ENCODE results near the gene SFT2D1. TPM values are rescaled to one million over a fixed set of nuclear protein-coding genes. Genes with fewer than 3 reads are reported as not detected.

The SFT2D1 gene
- total RNA-seq, 4 donors from 2014 or later = 41.1 to 59.4 (median 54.8) TPM

GRCh38 chr6:166270706-166271375 lies 71.5 kb downstream of the SFT2D1 start:
- peaks cover 0 to 37% of the 10 kb centered on the region in 2 donors for H3K27me3 ChIP-seq
- no peaks in the 10 kb centered on the region for H3K9me3 ChIP-seq
- no peak overlapping the region for H3K27ac ChIP-seq
- TF ChIP-seq EP300 (IDR thresholded peaks at IDR 0.05) = no peak
- DNase-seq (ENCODE audit: low spot score in 2 of 2) = no peak
- H3K4me3 ChIP-seq = no peak overlapping the region
- 73 to 95% methylated on average over 7 to 8 of the region's 10 CpGs for WGBS, 2 donors
- peaks cover 0 to 3% (median 0%) of the 10 kb centered on the region in 4 donors for H3K4me1 ChIP-seq
- H3K36me3 ChIP-seq = no peaks in the 10 kb centered on the region

Other genes with a start within 250 kb of the SFT2D1 start
- gene TBXT, start 174.7 kb downstream of the SFT2D1 start, total RNA-seq = not detected
- gene PRR18, start 34.2 kb downstream of the SFT2D1 start, total RNA-seq = under 1 TPM in 3 of 4 donors, not detected in 1; 0.21 to 0.60 (median 0.44) TPM
- 10 to 100 TPM; 29.8 to 70.1 (median 53.7) TPM for gene MPC1, start 40.4 kb upstream of the SFT2D1 start, total RNA-seq
- gene RAMACL, start 244.1 kb upstream of the SFT2D1 start, total RNA-seq = 10 to 100 TPM in 1 of 4 donors, 1 to 10 TPM in 3; 8.2 to 10.8 (median 9.1) TPM